Kasumi-1 (cell line): Measurements from ENCODE around the gene BLTP3A.

Source experiments
- DNase-seq, 2 experiments: peaks; one replicate each; lab custom pipeline; 2025; lab: John Stamatoyannopoulos, UW

Gene BLTP3A

GRCh38 chr6:34829137-34829536 is 37.3 kb downstream of the BLTP3A start:
- DNase-seq = no peak

GRCh38 chr6:34832942-34833341 is 41.1 kb downstream of the BLTP3A start:
- DNase-seq = no peak

- DNase-seq = peak; percentile 38 to 46
These were observed 43.1 kb downstream of the BLTP3A start for GRCh38 chr6:34834789-34835518.

- peak; percentile 31 to 34 for DNase-seq
These were observed 44.1 kb downstream of the BLTP3A start for GRCh38 chr6:34836008-34836407.

- no peak for DNase-seq
These were observed 44.6 kb downstream of the BLTP3A start for GRCh38 chr6:34836451-34836850.

- no peak for DNase-seq
These were observed 45.6 kb downstream of the BLTP3A start for GRCh38 chr6:34837528-34837927.

GRCh38 chr6:34839666-34840352 is 47.9 kb downstream of the BLTP3A start:
- DNase-seq = no peak
